IMR-90 (cell line): ENCODE data around the gene PRDM9. TPM values are rescaled to one million over a fixed set of nuclear protein-coding genes. Genes with fewer than 3 reads are reported as not detected.

Experiments used
- ATAC-seq: fragments of 200-7000 bp; cut with Tn5 transposase; 2 replicates; pipeline ENCODE4 v1.9.1; 2020; ENCODE audit warnings: low read depth, mild to moderate bottlenecking, moderate library complexity
- BruUV-seq: library from RNA; stranded (reverse); fragments of 400-500 nt; replicated peaks from 2 replicates; lab custom pipeline; 2021; lab: Mats Ljungman, UMichigan
- CTCF ChIA-PET: fragments of 300-600 bp; formaldehyde crosslinking; extraction: SDS; loops from one replicate; lab custom pipeline; 2021; ENCODE audit warnings: antibody characterized with exemption; lab: Yijun Ruan, JAX
- POLR2A ChIA-PET: fragments of 300-600 bp; sonication (Branson Sonifier 250); formaldehyde crosslinking; loops from one replicate; lab custom pipeline; 2022; ENCODE audit warnings: antibody characterized with exemption; ENCODE audit not compliant: unreplicated experiment; lab: Charles Lee
- DNase-seq: peaks from one replicate; pipeline ENCODE4 v3.0.0; 2013
- H2AFZ ChIP-seq: replicated peaks from 2 replicates; pipeline ENCODE3; 2013; ENCODE audit warnings: low read length, mild to moderate bottlenecking; ENCODE audit not compliant: poor library complexity
- H2AK5ac ChIP-seq: 2 replicates; pipeline ENCODE4 v1.6.1; 2013; ENCODE audit warnings: low read depth, low read length, inconsistent platforms
- H2AK9ac ChIP-seq: replicated peaks from 2 replicates; pipeline ENCODE3; 2013; ENCODE audit warnings: mild to moderate bottlenecking, low read depth, low read length, moderate library complexity; ENCODE audit not compliant: poor library complexity
- H2BK120ac ChIP-seq: 2 replicates; pipeline ENCODE4 v1.6.1; 2013; ENCODE audit warnings: low read depth, low read length, inconsistent platforms
- H2BK15ac ChIP-seq: 3 replicates; pipeline ENCODE4 v1.6.1; 2013; ENCODE audit warnings: low read depth, low read length, inconsistent platforms
- H2BK20ac ChIP-seq: 2 replicates; pipeline ENCODE4 v1.6.1; 2013; ENCODE audit warnings: low read depth, mild to moderate bottlenecking, inconsistent platforms, low read length, moderate library complexity
- H2BK5ac ChIP-seq: 2 replicates; pipeline ENCODE4 v1.6.1; 2013; ENCODE audit warnings: mild to moderate bottlenecking, low read depth, low read length, inconsistent platforms; ENCODE audit not compliant: poor library complexity, severe bottlenecking
- H3K14ac ChIP-seq: replicated peaks from 2 replicates; pipeline ENCODE4 v1.6.1; 2013; ENCODE audit warnings: low read depth, low read length, inconsistent platforms
- H3K18ac ChIP-seq: 2 replicates; pipeline ENCODE4 v1.6.1; 2013; ENCODE audit warnings: low read depth, low read length, control low read depth
- H3K23ac ChIP-seq: 2 replicates; pipeline ENCODE4 v1.6.1; 2013; ENCODE audit warnings: low read depth, low read length, inconsistent platforms
- H3K27ac ChIP-seq: 2 replicates; pipeline ENCODE4 v1.5.1; 2013; ENCODE audit warnings: mild to moderate bottlenecking, control low read depth, low read length; ENCODE audit not compliant: insufficient read depth
- H3K27me3 ChIP-seq: 2 replicates; pipeline ENCODE4 v1.6.1; 2013; ENCODE audit warnings: low read length; ENCODE audit not compliant: control insufficient read depth, insufficient read depth
- H3K36me3 ChIP-seq: 2 replicates; pipeline ENCODE4 v1.6.1; 2013; ENCODE audit warnings: low read length, mixed read lengths; ENCODE audit not compliant: control insufficient read depth, insufficient read depth
- H3K4ac ChIP-seq: 2 replicates; pipeline ENCODE4 v1.6.1; 2013; ENCODE audit warnings: low read depth, low read length, inconsistent platforms
- H3K4me1 ChIP-seq: 2 replicates; pipeline ENCODE4 v1.6.1; 2013; ENCODE audit warnings: low read length, mixed read lengths; ENCODE audit not compliant: control insufficient read depth, insufficient read depth
- H3K4me2 ChIP-seq: 2 replicates; pipeline ENCODE4 v1.6.1; 2013; ENCODE audit warnings: low read depth, mild to moderate bottlenecking, control low read depth, low read length, moderate library complexity
- H3K4me3 ChIP-seq: 2 replicates; pipeline ENCODE4 v1.5.1; 2013; ENCODE audit warnings: low read depth, mild to moderate bottlenecking, control low read depth, low read length, moderate library complexity; ENCODE audit not compliant: insufficient read depth
- H3K56ac ChIP-seq: 2 replicates; pipeline ENCODE4 v1.6.1; 2013; ENCODE audit warnings: low read length, inconsistent platforms; ENCODE audit not compliant: insufficient read depth; ENCODE audit errors: extremely low read depth
- H3K79me1 ChIP-seq, 2 experiments: 2 replicates each; pipeline ENCODE4 v1.6.1; 2013; ENCODE audit warnings: low read length in 2 of 2, inconsistent platforms in 1 of 2, low read depth in 1 of 2
- H3K9ac ChIP-seq: 2 replicates; pipeline ENCODE4 v1.6.1; 2013; ENCODE audit warnings: low read depth, low read length, control low read depth
- H3K9me1 ChIP-seq: 2 replicates; pipeline ENCODE4 v1.6.1; 2013; ENCODE audit warnings: low read length, inconsistent platforms; ENCODE audit not compliant: insufficient read depth
- H3K9me3 ChIP-seq: 2 replicates; pipeline ENCODE4 v1.6.1; 2013; ENCODE audit warnings: low read length; ENCODE audit not compliant: control insufficient read depth, insufficient read depth
- H4K20me1 ChIP-seq: 2 replicates; pipeline ENCODE4 v1.6.1; 2013; ENCODE audit warnings: low read length, inconsistent platforms; ENCODE audit not compliant: insufficient read depth
- H4K5ac ChIP-seq: 2 replicates; pipeline ENCODE4 v1.6.1; 2013; ENCODE audit warnings: mild to moderate bottlenecking, low read depth, low read length, control low read depth
- H4K8ac ChIP-seq, 2 experiments: 2 replicates each; pipeline ENCODE4 v1.6.1; 2013; ENCODE audit warnings: low read depth in 2 of 2, low read length in 2 of 2, control low read depth in 1 of 2, inconsistent platforms in 1 of 2
- H4K91ac ChIP-seq: 2 replicates; pipeline ENCODE4 v1.6.1; 2013; ENCODE audit warnings: low read depth, low read length, inconsistent platforms; ENCODE audit not compliant: insufficient read depth
- MAFK ChIP-seq: IDR thresholded peaks from 2 replicates; pipeline ENCODE4 v1.6.1; 2012; ENCODE audit warnings: low read depth, low read length, improper control_type of control experiment
- RCOR1 ChIP-seq: IDR thresholded peaks from 2 replicates; pipeline ENCODE4 v1.6.1; 2012; ENCODE audit warnings: mild to moderate bottlenecking, low read length, improper control_type of control experiment; ENCODE audit not compliant: insufficient replicate concordance
- WGBS, 2 experiments: methylation state at CpG; one replicate each; pipeline versions ENCODE4 v1.1.5 to v1.1.7; 2013; ENCODE audit warnings: missing lambda C conversion rate in 2 of 2; ENCODE audit not compliant: insufficient read length in 1 of 2; ENCODE audit errors: extremely low coverage in 2 of 2; 5-methylcytosine and 5-hydroxymethylcytosine counted together
- dilution Hi-C: fragments of 300-500 bp; cut with HindIII; formaldehyde crosslinking; loops from one replicate; pipeline ENCODE4 v1.14.3; 2018; ENCODE audit warnings: low sequenced_read_pairs; ENCODE audit not compliant: unreplicated experiment
- in situ Hi-C: fragments of 300-500 bp; cut with MboI; formaldehyde crosslinking; loops from 3 replicates; pipeline ENCODE4 v1.14.3; 2019; ENCODE audit warnings: low sequenced_read_pairs, inconsistent platforms, mixed read lengths
- intact Hi-C: fragments of 100-400 bp; cut with micrococcal nuclease; formaldehyde crosslinking; loops from 2 replicates; pipeline ENCODE4 v1.10.0; 2022
- polyA plus RNA-seq, 3 experiments: library from polyadenylated mRNA; depleted of rRNA; stranded (reverse); fragments of >200 nt; gene quantifications; 2 replicates each; pipeline ENCODE4 v1.2.3, GENCODE V29; 2012; ENCODE audit warnings: low replicate concordance in 1 of 3
- total RNA-seq: library from RNA; depleted of rRNA; stranded (reverse); fragments of >200 nt; gene quantifications from 2 replicates; pipeline ENCODE4 v1.2.3, GENCODE V29; 2012

Gene PRDM9
- total and polyA plus RNA-seq, 2 of the 4 experiments (the other 2 are of a cell fraction), result not detected

DNA sequence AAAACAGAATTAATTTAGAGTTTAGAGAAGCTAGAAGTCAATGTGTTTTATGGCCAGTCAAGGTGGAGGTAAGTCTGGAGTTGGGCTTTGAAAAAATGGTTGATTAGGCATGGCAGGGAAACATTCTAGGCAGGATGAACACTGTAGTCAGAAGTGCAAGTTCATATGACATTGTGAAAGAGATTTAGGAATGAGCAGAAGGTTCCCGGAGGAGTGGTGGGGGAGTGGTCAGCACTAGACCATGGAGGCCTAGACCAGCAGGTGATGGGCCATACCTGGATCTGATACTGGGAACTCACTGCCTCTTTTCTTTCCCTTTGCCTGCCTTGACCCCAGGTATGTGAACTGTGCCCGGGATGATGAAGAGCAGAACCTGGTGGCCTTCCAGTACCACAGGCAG, 16.6 kb downstream of the PRDM9 start:
- no peak overlapping the region for H3K14ac ChIP-seq
- H3K23ac ChIP-seq, result no peak overlapping the region
- no peaks in the 10 kb centered on the region for H3K36me3 ChIP-seq
- H2BK120ac ChIP-seq, result no peak overlapping the region
- no peaks in the 10 kb centered on the region for H4K20me1 ChIP-seq
- dilution Hi-C loops, result no loop called here
- WGBS, 2 experiments, result no CpG with 5 or more reads among the region's 2 CpGs
- H3K18ac ChIP-seq, result no peak overlapping the region
- no peak overlapping the region for H3K4ac ChIP-seq
- no peaks in the 10 kb centered on the region for H3K9me1 ChIP-seq
- CTCF ChIA-PET, result no interaction called here
- no peak overlapping the region for H3K56ac ChIP-seq
- BruUV-seq, result no TSS peak
- DNase-seq, result no peak
- H2BK5ac ChIP-seq, result no peak overlapping the region
- in situ Hi-C loops, result no loop called here
- H2AFZ ChIP-seq, result no peak overlapping the region
- no peak overlapping the region for H2AK9ac ChIP-seq
- TF ChIP-seq RCOR1 (no peak), MAFK (no peak)
- no peak overlapping the region for H3K4me2 ChIP-seq
- no peak overlapping the region for H2AK5ac ChIP-seq
- no peaks in the 10 kb centered on the region for H3K79me1 ChIP-seq
- no peaks in the 10 kb centered on the region for H3K27me3 ChIP-seq
- no peak overlapping the region for H3K4me3 ChIP-seq
- ATAC-seq, result no peak
- intact Hi-C loops, result no loop called here
- no peak overlapping the region for H2BK15ac ChIP-seq
- no peak overlapping the region for H4K8ac ChIP-seq
- H2BK20ac ChIP-seq, result no peak overlapping the region
- H3K27ac ChIP-seq, result no peak overlapping the region
- H3K4me1 ChIP-seq, result no peaks in the 10 kb centered on the region
- no peak overlapping the region for H3K9ac ChIP-seq
- POLR2A ChIA-PET, result no interaction called here
- H4K5ac ChIP-seq, result no peak overlapping the region
- no peak overlapping the region for H4K91ac ChIP-seq
- H3K9me3 ChIP-seq, result peaks cover 6% of the 10 kb centered on the region; the same call in 1 of the 2 replicates
